SK-N-SH (cell line): ENCODE results near the gene TERC. TPM values are rescaled to one million over a fixed set of nuclear protein-coding genes. Genes with fewer than 3 reads are reported as not detected.

ENCODE experiments used
- CTCF ChIA-PET: fragments of 300-600, 350-600 bp; formaldehyde crosslinking; extraction: SDS; loops from one replicate; lab custom pipeline; 2021; lab: Yijun Ruan, JAX
- POLR2A ChIA-PET: fragments of 350-600 bp; sonication (Branson Sonifier 250); formaldehyde crosslinking; extraction: SDS; loops from one replicate; lab custom pipeline; 2020; ENCODE audit warnings: antibody characterized with exemption, inconsistent platforms; lab: Yijun Ruan, JAX
- DNase-seq: peaks from one replicate; pipeline ENCODE4 v3.0.0; 2012
- H2AFZ ChIP-seq: fragments of 200-600 bp; sonication (generic); 2 replicates; pipeline ENCODE4 v1.8.1; 2016; ENCODE audit warnings: antibody characterized with exemption, mild to moderate bottlenecking, low read depth
- H3F3A ChIP-seq: fragments of 200-600 bp; sonication (generic); replicated peaks from 2 replicates; pipeline ENCODE3; 2016; ENCODE audit warnings: antibody characterized with exemption, mild to moderate bottlenecking; ENCODE audit not compliant: insufficient read depth
- H3K27ac ChIP-seq, 2 experiments: fragments of 200-500 bp in 1 of 2; fragments of 200-600 bp in 1 of 2; sonication (Bioruptor generic) in 1 of 2; sonication (generic), shearing (Covaris generic) in 1 of 2; 2 replicates each; pipeline versions ENCODE4 v1.5.1 to v1.6.1; 2014 to 2016; ENCODE audit warnings: low read depth in 2 of 2, inconsistent platforms in 1 of 2, low read length in 1 of 2, mild to moderate bottlenecking in 1 of 2, mixed read lengths in 1 of 2
- H3K27me3 ChIP-seq: fragments of 200-600 bp; sonication (generic), shearing (Covaris generic); 2 replicates; pipeline ENCODE4 v1.6.1; 2016; ENCODE audit warnings: mixed run types; ENCODE audit not compliant: insufficient read depth
- H3K36me3 ChIP-seq, 2 experiments: fragments of 200-500 bp in 1 of 2; fragments of 200-600 bp in 1 of 2; sonication (Bioruptor generic) in 1 of 2; sonication (generic) in 1 of 2; replicated peaks in 1 of 2; 2 replicates each; pipeline versions ENCODE3 to v1.5.1; 2014 to 2016; ENCODE audit warnings: low read length in 1 of 2, mild to moderate bottlenecking in 1 of 2; ENCODE audit not compliant: insufficient read depth in 2 of 2, control insufficient read depth in 1 of 2
- H3K4me1 ChIP-seq, 2 experiments: fragments of 200-500 bp in 1 of 2; fragments of 200-600 bp in 1 of 2; sonication (Bioruptor generic) in 1 of 2; sonication (generic), shearing (Covaris generic) in 1 of 2; 2 replicates each; pipeline versions ENCODE4 v1.5.1 to v1.6.1; 2014 to 2016; ENCODE audit warnings: low read depth in 1 of 2, low read length in 1 of 2, mixed run types in 1 of 2; ENCODE audit not compliant: insufficient read depth in 2 of 2, control insufficient read depth in 1 of 2
- H3K4me2 ChIP-seq: fragments of 200-600 bp; sonication (generic), shearing (Covaris generic); 2 replicates; pipeline ENCODE4 v1.6.1; 2017; ENCODE audit warnings: mixed run types
- H3K4me3 ChIP-seq, 2 experiments: fragments of 200-500 bp in 1 of 2; fragments of 200-600 bp in 1 of 2; sonication (Bioruptor generic) in 1 of 2; sonication (generic), shearing (Covaris generic) in 1 of 2; 2 replicates each; pipeline versions ENCODE4 v1.5.1 to v1.8.1; 2014 to 2016; ENCODE audit warnings: low read depth in 2 of 2, inconsistent platforms in 1 of 2, low read length in 1 of 2, mild to moderate bottlenecking in 1 of 2, mixed read lengths in 1 of 2, moderate library complexity in 1 of 2
- H3K79me2 ChIP-seq: fragments of 200-600 bp; sonication (generic); 2 replicates; pipeline ENCODE4 v1.8.1; 2017; ENCODE audit warnings: mild to moderate bottlenecking; ENCODE audit not compliant: insufficient read depth
- H3K9ac ChIP-seq: fragments of 200-600 bp; sonication (generic); 2 replicates; pipeline ENCODE4 v1.6.1; 2017; ENCODE audit warnings: mixed run types
- H3K9me2 ChIP-seq: fragments of 200-600 bp; sonication (generic); 2 replicates; pipeline ENCODE4 v1.6.1; 2017; ENCODE audit warnings: mixed run types
- H3K9me3 ChIP-seq: fragments of 200-600 bp; sonication (generic); 2 replicates; pipeline ENCODE4 v1.6.1; 2017; ENCODE audit warnings: mixed run types, mild to moderate bottlenecking, moderate library complexity
- H4K20me1 ChIP-seq: fragments of 200-600 bp; sonication (generic); 2 replicates; pipeline ENCODE4 v1.6.1; 2017; ENCODE audit warnings: mild to moderate bottlenecking, mixed run types; ENCODE audit not compliant: insufficient read depth
- CTCF ChIP-seq: fragments of 200-600 bp; sonication (generic); IDR thresholded peaks from 2 replicates; pipeline ENCODE4 v1.6.1; 2017; ENCODE audit warnings: antibody characterized with exemption, mild to moderate bottlenecking, moderate library complexity
- ELF1 ChIP-seq: IDR thresholded peaks from 2 replicates; pipeline ENCODE4 v1.4.0; 2012
- FOXJ3 ChIP-seq: sonication (generic); formaldehyde crosslinking; IDR thresholded peaks from 2 replicates; pipeline ENCODE4 v1.5.1; 2020; ENCODE audit warnings: mild to moderate bottlenecking, missing genetic modification reagents
- MEF2A ChIP-seq: IDR thresholded peaks from 2 replicates; pipeline ENCODE4 v1.4.0; 2012; ENCODE audit warnings: low read depth, borderline replicate concordance
- MXI1 ChIP-seq: IDR thresholded peaks from 2 replicates; pipeline ENCODE4 v1.6.1; 2012; ENCODE audit warnings: mild to moderate bottlenecking, low read depth, low read length, improper control_type of control experiment
- RXRA ChIP-seq: IDR thresholded peaks from 2 replicates; pipeline ENCODE4 v1.4.0; 2012; ENCODE audit warnings: low read depth, mild to moderate bottlenecking, borderline replicate concordance
- TAF1 ChIP-seq: IDR thresholded peaks from 2 replicates; pipeline ENCODE4 v1.6.1; 2012; ENCODE audit warnings: low read depth, mild to moderate bottlenecking, low read length, moderate library complexity, borderline replicate concordance
- TEAD4 ChIP-seq: IDR thresholded peaks from 2 replicates; pipeline ENCODE4 v1.4.0; 2012; ENCODE audit warnings: mild to moderate bottlenecking, borderline replicate concordance; ENCODE audit not compliant: insufficient read depth
- WGBS: methylation state at CpG from one replicate; pipeline ENCODE4 v1.1.6; 2017; ENCODE audit warnings: low lambda C conversion rate; 5-methylcytosine and 5-hydroxymethylcytosine counted together
- polyA plus RNA-seq, 3 experiments: library from polyadenylated mRNA; depleted of rRNA; stranded (reverse); fragments of >200 nt; gene quantifications; 2 replicates each; pipeline ENCODE4 v1.2.3, GENCODE V29; 2012
- TF ChIP-seq, protein P1 (sequence below): IDR thresholded peaks from 2 replicates; pipeline ENCODE4 v1.6.1; 2012; ENCODE audit warnings: mild to moderate bottlenecking, low read depth, low read length, moderate library complexity

The TERC gene
- polyA plus RNA-seq, 1 of the 3 experiments (the other 2 are of a cell fraction) = 0.64 TPM

- no peak overlapping the region for H3K4me3 ChIP-seq
- CTCF ChIA-PET = interaction anchor here (1.5 kb wide), 1 partner anchor 13 kb away, joined by 3 read pairs; no protein-coding TSS in a partner anchor
- H3K79me2 ChIP-seq = no peaks in the 10 kb centered on the region
- no peaks in the 10 kb centered on the region for H3F3A ChIP-seq
- no peak overlapping the region for H3K4me2 ChIP-seq
- no peaks in the 10 kb centered on the region for H3K36me3 ChIP-seq
- H3K9me2 ChIP-seq = no peaks in the 10 kb centered on the region
- TF ChIP-seq CTCF (peak; percentile 14; the same call in 1 of the 2 replicates), TEAD4 (no peak)
- DNase-seq = no peak
- no peaks in the 10 kb centered on the region for H4K20me1 ChIP-seq
- peaks cover 0 to 11% of the 10 kb centered on the region in 2 experiments; a peak in 2 of 4 replicates for H3K4me1 ChIP-seq
- no peak overlapping the region for H2AFZ ChIP-seq
- H3K27ac ChIP-seq = no peak overlapping the region
- 92% methylated on average over 27 of the region's 27 CpGs for WGBS
- POLR2A ChIA-PET = no interaction called here
- H3K27me3 ChIP-seq = no peaks in the 10 kb centered on the region
- 0 out of 2 replicates have a peak, but pooled peaks cover 11% of the 10 kb centered on the region for H3K9me3 ChIP-seq
- no peak overlapping the region for H3K9ac ChIP-seq
Measured at GRCh38 chr3:169813757-169814517, 49.1 kb upstream of the TERC start.

DNA sequence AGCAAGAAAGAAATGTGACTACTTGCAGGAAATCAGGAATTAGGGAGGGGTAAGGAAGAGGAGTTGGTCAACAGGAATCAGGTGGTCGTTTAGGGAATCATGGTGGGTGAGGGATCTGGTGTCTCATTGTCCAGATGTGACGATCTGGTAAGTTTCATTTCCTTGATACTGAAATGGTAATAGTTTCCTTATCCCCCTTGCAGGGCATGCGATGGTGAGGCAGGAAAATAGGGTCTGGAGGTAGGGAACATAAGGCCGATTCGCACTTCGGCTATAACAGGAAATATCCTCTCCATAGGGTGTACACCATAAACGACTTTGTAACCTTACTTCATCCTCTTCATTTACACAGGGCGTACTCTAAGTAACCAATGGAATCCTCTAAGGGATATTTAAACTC lies 48.4 kb upstream of the TERC start:
- no peak for DNase-seq
- Histone ChIP-seq H2AFZ (peak overlapping the region; percentile 99; the same call in 1 of the 2 replicates), H3F3A (no peaks in the 10 kb centered on the region), H3K4me2 (peak overlapping the region; percentile 89), H3K27ac (peak overlapping the region in 1 of 2 experiments; percentile 91; a peak in 2 of 4 replicates), H3K4me3 (peak overlapping the region in 1 of 2 experiments; percentile 71; a peak in 2 of 4 replicates), H3K36me3 (no peaks in the 10 kb centered on the region), H3K9ac (no peak overlapping the region), H3K4me1 (peaks cover 0 to 11% of the 10 kb centered on the region in 2 experiments; a peak in 2 of 4 replicates), H3K79me2 (no peaks in the 10 kb centered on the region), H3K9me3 (0 out of 2 replicates have a peak, but pooled peaks cover 11% of the 10 kb centered on the region), H3K9me2 (no peaks in the 10 kb centered on the region), H4K20me1 (no peaks in the 10 kb centered on the region), H3K27me3 (no peaks in the 10 kb centered on the region)
- POLR2A ChIA-PET = interaction anchor here (0.6 to 2.3 kb wide), 3 partner anchors 14 to 187 kb away, joined by 3 to 13 read pairs (median 4); no protein-coding TSS in a partner anchor
- 85% methylated on average over 8 of the region's 8 CpGs for WGBS
- no peak for TF ChIP-seq TAF1
- TF ChIP-seq, protein P1, sequence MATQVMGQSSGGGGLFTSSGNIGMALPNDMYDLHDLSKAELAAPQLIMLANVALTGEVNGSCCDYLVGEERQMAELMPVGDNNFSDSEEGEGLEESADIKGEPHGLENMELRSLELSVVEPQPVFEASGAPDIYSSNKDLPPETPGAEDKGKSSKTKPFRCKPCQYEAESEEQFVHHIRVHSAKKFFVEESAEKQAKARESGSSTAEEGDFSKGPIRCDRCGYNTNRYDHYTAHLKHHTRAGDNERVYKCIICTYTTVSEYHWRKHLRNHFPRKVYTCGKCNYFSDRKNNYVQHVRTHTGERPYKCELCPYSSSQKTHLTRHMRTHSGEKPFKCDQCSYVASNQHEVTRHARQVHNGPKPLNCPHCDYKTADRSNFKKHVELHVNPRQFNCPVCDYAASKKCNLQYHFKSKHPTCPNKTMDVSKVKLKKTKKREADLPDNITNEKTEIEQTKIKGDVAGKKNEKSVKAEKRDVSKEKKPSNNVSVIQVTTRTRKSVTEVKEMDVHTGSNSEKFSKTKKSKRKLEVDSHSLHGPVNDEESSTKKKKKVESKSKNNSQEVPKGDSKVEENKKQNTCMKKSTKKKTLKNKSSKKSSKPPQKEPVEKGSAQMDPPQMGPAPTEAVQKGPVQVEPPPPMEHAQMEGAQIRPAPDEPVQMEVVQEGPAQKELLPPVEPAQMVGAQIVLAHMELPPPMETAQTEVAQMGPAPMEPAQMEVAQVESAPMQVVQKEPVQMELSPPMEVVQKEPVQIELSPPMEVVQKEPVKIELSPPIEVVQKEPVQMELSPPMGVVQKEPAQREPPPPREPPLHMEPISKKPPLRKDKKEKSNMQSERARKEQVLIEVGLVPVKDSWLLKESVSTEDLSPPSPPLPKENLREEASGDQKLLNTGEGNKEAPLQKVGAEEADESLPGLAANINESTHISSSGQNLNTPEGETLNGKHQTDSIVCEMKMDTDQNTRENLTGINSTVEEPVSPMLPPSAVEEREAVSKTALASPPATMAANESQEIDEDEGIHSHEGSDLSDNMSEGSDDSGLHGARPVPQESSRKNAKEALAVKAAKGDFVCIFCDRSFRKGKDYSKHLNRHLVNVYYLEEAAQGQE = no peak
- no peak for TF ChIP-seq MXI1
- TF ChIP-seq ELF1 = no peak
- TF ChIP-seq RXRA = no peak
- TF ChIP-seq MEF2A = no peak
- TF ChIP-seq FOXJ3 (CRISPR knock-in tag) = no peak
- CTCF ChIA-PET = interaction anchor here (0.6 to 1.5 kb wide), 2 partner anchors 14 to 22 kb away, joined by 3 read pairs; no protein-coding TSS in a partner anchor
